ENCODE results near the gene VAPB.

- TF ChIP-seq CTCF (optimal IDR thresholded peaks at IDR 0.05 in 1 of 3, IDR thresholded peaks at IDR 0.05 in 1 of 3, conservative IDR thresholded peaks at IDR 0.05 in 1 of 3; ENCODE audit: extremely low read depth in 1 of 3, insufficient read depth in 2 of 3, low read length in 3 of 3) (no peak), EZH2 (IDR thresholded peaks at IDR 0.05; ENCODE audit: low read length) (no peak)
Observed at GRCh38 chr20:58408603-58409246, 19.7 kb downstream of the VAPB start.
